Esophagus muscularis mucosa (tissue), 4 donors: ENCODE measurements around the gene CMTM2. TPM values are rescaled to one million over a fixed set of nuclear protein-coding genes. Genes with fewer than 3 reads are reported as not detected.

ENCODE experiments used
- DNase-seq: peaks from one replicate; pipeline ENCODE4 v3.0.0-alpha.2; 2017; ENCODE audit errors: extremely low spot score
- H3K27ac ChIP-seq, 4 donors: fragments of 200-600 bp; sonication (generic); replicated peaks in 1 of 4; 1 replicate in 3 of 4; 2 replicates in 1 of 4; pipeline ENCODE4 v1.5.1; 2016 to 2019; ENCODE audit warnings: mild to moderate bottlenecking in 1 of 4
- H3K27me3 ChIP-seq, 4 donors: fragments of 200-600 bp; sonication (generic); one replicate each; pipeline versions ENCODE4 v1.5.1 to v1.6.0; 2016 to 2019
- H3K36me3 ChIP-seq, 4 donors: fragments of 200-600 bp; sonication (generic); one replicate each; pipeline ENCODE4 v1.5.1; 2016 to 2019
- H3K4me1 ChIP-seq, 4 donors: fragments of 200-600 bp; sonication (generic); one replicate each; pipeline ENCODE4 v1.5.1; 2016 to 2019
- H3K4me3 ChIP-seq, 4 donors: fragments of 200-600 bp; sonication (generic); 1 replicate in 2 of 4; 2 replicates in 2 of 4; pipeline ENCODE4 v1.5.1; 2016 to 2019; ENCODE audit warnings: mild to moderate bottlenecking in 4 of 4, moderate library complexity in 1 of 4
- H3K9me3 ChIP-seq, 4 donors: fragments of 200-600 bp; sonication (generic); 1 replicate in 3 of 4; 2 replicates in 1 of 4; pipeline ENCODE4 v1.5.1; 2016 to 2019
- EP300 ChIP-seq: sonication (generic); formaldehyde crosslinking; IDR thresholded peaks from one replicate; pipeline ENCODE4 v1.6.1; 2017; ENCODE audit warnings: antibody characterized with exemption
- POLR2A ChIP-seq: fragments of 450-650 bp; IDR thresholded peaks from one replicate; pipeline ENCODE4 v1.6.1; 2017; ENCODE audit warnings: antibody characterized with exemption, moderate library complexity, mild to moderate bottlenecking, low read depth
- POLR2AphosphoS5 ChIP-seq, 2 donors: sonication (generic); formaldehyde crosslinking; IDR thresholded peaks; one replicate each; pipeline ENCODE4 v1.6.1; 2017; ENCODE audit warnings: antibody characterized with exemption in 2 of 2
- WGBS: methylation state at CpG from one replicate; pipeline ENCODE4 v1.1.5; 2018; 5-methylcytosine and 5-hydroxymethylcytosine counted together
- intact Hi-C: fragments of 100-400 bp; cut with DNase I; formaldehyde crosslinking; loops from one replicate; pipeline ENCODE4 v1.15.1; 2023
- total RNA-seq, 4 donors: library from RNA; depleted of rRNA; stranded (reverse); fragments of >200 nt; gene quantifications; one replicate each; pipeline versions ENCODE4 v1.1.0 to v1.2.1, GENCODE V29; 2016
- TF ChIP-seq, protein P1 (sequence below), 3 experiments: fragments of 200-600 bp in 2 of 3; fragments of 450-650 bp in 1 of 3; sonication (generic) in 2 of 3; IDR thresholded peaks; one replicate each; pipeline ENCODE4 v1.5.1; 2017 to 2019; ENCODE audit warnings: antibody characterized with exemption in 3 of 3, mild to moderate bottlenecking in 2 of 3, moderate library complexity in 1 of 3

Gene CMTM2
- total RNA-seq, 4 donors from 2014 or later = 1.8 TPM; not detected in 3

GRCh38 chr16:66548068-66548467 lies 31.2 kb upstream of the CMTM2 start:
- Histone ChIP-seq H3K27ac (peak overlapping the region; percentile 95 to 99 (median 97)), H3K4me3 (no peak overlapping the region), H3K4me1 (peaks cover 33 to 55% (median 45%) of the 10 kb centered on the region in 4 donors), H3K9me3 (no peaks in the 10 kb centered on the region), H3K27me3 (no peaks in the 10 kb centered on the region), H3K36me3 (peaks cover 0 to 42% (median 36%) of the 10 kb centered on the region in 4 donors)
- intact Hi-C loops = no loop called here
- no peak for DNase-seq
- 86% methylated on average over 4 of the region's 4 CpGs for WGBS
- no peak for TF ChIP-seq EP300
- no peak for TF ChIP-seq POLR2A
- no peak for TF ChIP-seq POLR2AphosphoS5 (IDR thresholded peaks at IDR 0.05)

DNA sequence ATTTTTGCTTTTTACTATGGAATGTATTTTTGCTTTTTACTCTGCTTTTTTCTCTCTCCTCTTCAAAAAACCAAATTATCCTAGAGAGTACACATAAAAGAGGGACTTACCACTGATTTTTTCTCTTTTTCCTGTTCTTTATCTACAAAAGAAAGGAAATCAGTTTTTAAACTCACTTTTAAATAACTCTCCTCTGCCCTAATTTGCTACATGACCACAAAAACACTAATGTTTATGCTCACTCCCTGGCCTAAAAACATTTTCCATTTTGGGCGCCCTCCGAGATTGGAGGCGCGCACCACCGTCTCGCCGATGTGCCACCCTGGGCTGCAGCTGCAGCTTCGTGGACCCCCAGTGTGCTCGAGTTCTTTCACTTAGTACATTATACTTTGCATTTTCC lies 30.4 kb upstream of the CMTM2 start:
- TF ChIP-seq POLR2AphosphoS5 (IDR thresholded peaks at IDR 0.05) (no peak), POLR2A (no peak), EP300 (no peak)
- TF ChIP-seq, protein P1, sequence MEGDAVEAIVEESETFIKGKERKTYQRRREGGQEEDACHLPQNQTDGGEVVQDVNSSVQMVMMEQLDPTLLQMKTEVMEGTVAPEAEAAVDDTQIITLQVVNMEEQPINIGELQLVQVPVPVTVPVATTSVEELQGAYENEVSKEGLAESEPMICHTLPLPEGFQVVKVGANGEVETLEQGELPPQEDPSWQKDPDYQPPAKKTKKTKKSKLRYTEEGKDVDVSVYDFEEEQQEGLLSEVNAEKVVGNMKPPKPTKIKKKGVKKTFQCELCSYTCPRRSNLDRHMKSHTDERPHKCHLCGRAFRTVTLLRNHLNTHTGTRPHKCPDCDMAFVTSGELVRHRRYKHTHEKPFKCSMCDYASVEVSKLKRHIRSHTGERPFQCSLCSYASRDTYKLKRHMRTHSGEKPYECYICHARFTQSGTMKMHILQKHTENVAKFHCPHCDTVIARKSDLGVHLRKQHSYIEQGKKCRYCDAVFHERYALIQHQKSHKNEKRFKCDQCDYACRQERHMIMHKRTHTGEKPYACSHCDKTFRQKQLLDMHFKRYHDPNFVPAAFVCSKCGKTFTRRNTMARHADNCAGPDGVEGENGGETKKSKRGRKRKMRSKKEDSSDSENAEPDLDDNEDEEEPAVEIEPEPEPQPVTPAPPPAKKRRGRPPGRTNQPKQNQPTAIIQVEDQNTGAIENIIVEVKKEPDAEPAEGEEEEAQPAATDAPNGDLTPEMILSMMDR (IDR thresholded peaks at IDR 0.05) = no peak
- intact Hi-C loops = no loop called here
- H3K4me1 ChIP-seq = peaks cover 37 to 63% (median 53%) of the 10 kb centered on the region in 4 donors

DNA sequence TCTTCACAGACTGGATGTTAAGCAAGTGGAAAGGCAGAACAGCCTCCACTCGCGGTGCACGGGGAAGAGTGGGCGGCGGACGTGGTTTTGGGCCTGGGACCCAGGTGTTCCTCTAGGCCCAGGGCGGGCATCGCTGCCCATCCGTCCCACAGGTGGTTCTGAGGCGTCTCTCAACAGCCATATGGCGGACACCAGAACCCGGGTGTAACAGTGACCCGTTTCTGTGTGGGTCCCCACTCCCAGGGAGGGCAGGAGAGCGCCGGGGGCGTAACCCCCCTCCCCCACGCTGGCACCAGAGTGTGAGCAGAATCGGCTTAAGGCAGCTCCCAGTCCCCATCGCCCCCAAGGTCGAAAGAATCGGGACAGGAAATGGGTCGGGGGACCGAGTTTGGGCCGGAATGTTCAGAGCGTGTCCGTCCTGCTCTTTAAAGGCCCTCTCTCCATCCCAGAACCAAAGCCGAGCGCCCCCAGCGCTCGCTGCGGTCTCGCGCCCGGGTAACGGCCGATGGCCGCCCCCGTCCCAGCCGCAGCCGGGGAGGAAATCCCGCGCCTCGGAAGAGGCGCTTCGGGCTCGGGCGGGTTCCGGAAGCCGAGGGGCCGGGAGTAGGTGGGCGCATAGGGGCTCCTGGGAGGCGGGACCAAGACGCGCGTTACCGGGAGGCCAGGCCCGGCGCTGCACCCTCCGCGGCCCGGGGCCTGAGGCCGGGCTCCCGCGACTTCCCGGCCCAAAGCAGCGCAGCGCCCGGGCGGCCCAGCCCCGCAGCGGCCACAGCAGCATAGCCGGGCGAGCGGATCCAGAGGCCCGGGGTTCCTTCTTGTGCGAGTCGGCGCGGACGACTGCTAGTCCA lies 29.8 kb upstream of the CMTM2 start, which contains the start of gene TK2:
Gene TK2, minus strand, starts transcription at position 839 of the 848 bp plus-strand sequence. Its CDS starts 61 bp downstream, at position 778.
- WGBS = 17% methylated on average over 17 of the region's 80 CpGs
- TF ChIP-seq POLR2A = no peak
- TF ChIP-seq POLR2AphosphoS5 (IDR thresholded peaks at IDR 0.05) = peak; percentile 24 to 62
- TF ChIP-seq, protein P1 (IDR thresholded peaks at IDR 0.05) = peak; percentile 11 to 41 (median 13)
- TF ChIP-seq EP300 = no peak
- intact Hi-C loops = no loop called here
- peak within 1 kb of the TSS; percentile 95 to 99 (median 97) for H3K27ac ChIP-seq
- H3K4me3 ChIP-seq = peak within 1 kb of the TSS; percentile 81 to 89 (median 86)
- H3K36me3 ChIP-seq = peaks cover 0 to 28% (median 23%) of the 10 kb centered on the region in 4 donors
- no peak for DNase-seq
- H3K4me1 ChIP-seq = peaks cover 37 to 63% (median 54%) of the 10 kb centered on the region in 4 donors
- no peaks in the 10 kb centered on the region for H3K9me3 ChIP-seq
- no peaks in the 10 kb centered on the region for H3K27me3 ChIP-seq

More for the DNA sequence above, 30.4 kb upstream of the CMTM2 start:
- 40% methylated on average over 9 of the region's 9 CpGs for WGBS
- Histone ChIP-seq H3K9me3 (no peaks in the 10 kb centered on the region), H3K27me3 (no peaks in the 10 kb centered on the region), H3K27ac (peak overlapping the region; percentile 95 to 99 (median 97)), H3K36me3 (peaks cover 0 to 34% (median 29%) of the 10 kb centered on the region in 4 donors), H3K4me3 (peak overlapping the region; percentile 81 to 89 (median 86))
- no peak for DNase-seq

- DNase-seq = no peak
- intact Hi-C loops = no loop called here
- H3K27me3 ChIP-seq = no peaks in the 10 kb centered on the region
- H3K4me1 ChIP-seq = peaks cover 37 to 70% (median 55%) of the 10 kb centered on the region in 4 donors
- H3K9me3 ChIP-seq = no peaks in the 10 kb centered on the region
- 40% methylated on average over 6 of the region's 6 CpGs for WGBS
- H3K27ac ChIP-seq = peak overlapping the region; percentile 89 to 92 (median 91)
- no peak overlapping the region for H3K4me3 ChIP-seq
- TF ChIP-seq, protein P1 (IDR thresholded peaks at IDR 0.05) = peak in 1 of 3 experiments; percentile 31
- TF ChIP-seq EP300 = no peak
- H3K36me3 ChIP-seq = peaks cover 0 to 15% (median 7%) of the 10 kb centered on the region in 4 donors
Measured at GRCh38 chr16:66551348-66551759, 27.9 kb upstream of the CMTM2 start.

DNA sequence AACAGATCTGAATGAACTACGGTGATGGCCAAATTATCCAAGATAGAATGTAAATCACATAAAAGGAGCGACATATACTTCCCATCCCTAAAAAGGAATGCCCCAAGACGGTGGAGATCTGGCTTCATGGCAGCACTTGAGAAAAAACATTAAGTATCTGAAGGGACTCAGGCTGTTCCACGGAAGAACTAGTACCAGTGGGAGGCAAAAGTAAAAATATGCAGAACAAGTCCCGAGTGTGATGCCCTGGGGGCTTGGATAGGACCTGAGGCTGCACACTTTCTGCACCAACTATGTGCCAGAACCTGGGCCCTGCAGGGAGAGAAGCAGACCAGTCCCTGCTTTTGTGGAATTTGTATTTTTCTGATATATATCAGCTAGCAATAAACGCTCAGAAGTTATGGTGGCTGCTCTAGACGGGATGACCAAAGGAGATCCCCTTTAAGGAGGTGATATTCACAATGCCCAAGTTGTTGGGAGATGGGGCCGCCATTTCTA lies 27.4 kb upstream of the CMTM2 start:
- intact Hi-C loops = no loop called here
- peak overlapping the region; percentile 89 to 92 (median 91) for H3K27ac ChIP-seq
- H3K4me3 ChIP-seq = peak overlapping the region; percentile 55 to 69 (median 62)
- H3K27me3 ChIP-seq = no peaks in the 10 kb centered on the region
- DNase-seq = no peak
- H3K36me3 ChIP-seq = peaks cover 0 to 12% (median 5%) of the 10 kb centered on the region in 4 donors
- H3K9me3 ChIP-seq = no peaks in the 10 kb centered on the region
- 26% methylated on average over 8 of the region's 8 CpGs for WGBS
- H3K4me1 ChIP-seq = peaks cover 37 to 70% (median 55%) of the 10 kb centered on the region in 4 donors
- TF ChIP-seq, protein P1 (IDR thresholded peaks at IDR 0.05) = no peak
- no peak for TF ChIP-seq POLR2AphosphoS5 (IDR thresholded peaks at IDR 0.05)
- TF ChIP-seq POLR2A = no peak
- TF ChIP-seq EP300 = no peak
